KMS-11 (cell line): ENCODE results near the gene CYGB.

Experiments used
- H2AFZ ChIP-seq: fragments of 200-600 bp; sonication (generic); 2 replicates; pipeline ENCODE4 v1.6.1; 2016; ENCODE audit warnings: antibody characterized with exemption, mixed run types, low read depth
- H3K27ac ChIP-seq: fragments of 200-600 bp; sonication (generic); 2 replicates; pipeline ENCODE4 v1.6.1; 2016; ENCODE audit warnings: mild to moderate bottlenecking, mixed run types
- H3K27me3 ChIP-seq: fragments of 200-600 bp; sonication (generic); 2 replicates; pipeline ENCODE4 v1.6.1; 2017; ENCODE audit warnings: mild to moderate bottlenecking, low read depth, mixed run types, moderate library complexity; ENCODE audit not compliant: insufficient read depth
- H3K36me3 ChIP-seq: fragments of 200-600 bp; sonication (generic); 2 replicates; pipeline ENCODE4 v1.6.1; 2017; ENCODE audit warnings: mild to moderate bottlenecking, mixed run types; ENCODE audit not compliant: insufficient read depth
- H3K4me1 ChIP-seq: fragments of 200-600 bp; sonication (generic); 2 replicates; pipeline ENCODE4 v1.6.1; 2016; ENCODE audit warnings: mild to moderate bottlenecking, low read depth, mixed run types; ENCODE audit not compliant: poor library complexity, severe bottlenecking
- H3K4me2 ChIP-seq: fragments of 200-600 bp; sonication (generic); 2 replicates; pipeline ENCODE4 v1.7.0; 2016; ENCODE audit warnings: mild to moderate bottlenecking, mixed run types
- H3K4me3 ChIP-seq: fragments of 200-600 bp; sonication (generic); IDR thresholded peaks from 2 replicates; pipeline ENCODE4 v1.6.1; 2017; ENCODE audit warnings: low read depth, low read length, mixed read lengths; ENCODE audit not compliant: insufficient read depth
- H3K79me2 ChIP-seq: fragments of 200-600 bp; sonication (generic); 2 replicates; pipeline ENCODE4 v1.6.1; 2016; ENCODE audit warnings: low read depth, mixed run types; ENCODE audit not compliant: insufficient read depth
- H3K9ac ChIP-seq: fragments of 200-600 bp; sonication (generic); 2 replicates; pipeline ENCODE4 v1.6.1; 2016; ENCODE audit warnings: mild to moderate bottlenecking, mixed run types
- H4K20me1 ChIP-seq: fragments of 200-600 bp; sonication (generic); 2 replicates; pipeline ENCODE4 v1.6.1; 2016; ENCODE audit warnings: mild to moderate bottlenecking, mixed run types; ENCODE audit not compliant: insufficient read depth
- CTCF ChIP-seq: fragments of 200-600 bp; sonication (generic); conservative IDR thresholded peaks from 2 replicates; pipeline ENCODE4 v1.6.1; 2017; ENCODE audit warnings: low read depth, mild to moderate bottlenecking, antibody characterized with exemption, low read length, moderate library complexity, mixed read lengths

Gene CYGB

GRCh38 chr17:76498876-76499251 lies 38.6 kb downstream of the CYGB start:
- no peaks in the 10 kb centered on the region for H3K36me3 ChIP-seq
- H3K27me3 ChIP-seq = no peaks in the 10 kb centered on the region
- peaks cover 81% of the 10 kb centered on the region for H3K4me1 ChIP-seq
- H3K4me3 ChIP-seq = no peak overlapping the region
- peak overlapping the region; percentile 88; the same call in 1 of the 2 replicates for H3K4me2 ChIP-seq
- peak overlapping the region; percentile 12; the same call in 1 of the 2 replicates for H3K27ac ChIP-seq
- no peak overlapping the region for H2AFZ ChIP-seq
- no peaks in the 10 kb centered on the region for H4K20me1 ChIP-seq
- H3K79me2 ChIP-seq = peaks cover 59% of the 10 kb centered on the region; the same call in 1 of the 2 replicates
- no peak for TF ChIP-seq CTCF
- peak overlapping the region; percentile 2; the same call in 1 of the 2 replicates for H3K9ac ChIP-seq

- peak overlapping the region; percentile 12; the same call in 1 of the 2 replicates for H3K9ac ChIP-seq
- H3K4me2 ChIP-seq = peak overlapping the region; percentile 26; the same call in 1 of the 2 replicates
- no peaks in the 10 kb centered on the region for H3K36me3 ChIP-seq
- no peak overlapping the region for H3K4me3 ChIP-seq
- H4K20me1 ChIP-seq = no peaks in the 10 kb centered on the region
- peaks cover 87% of the 10 kb centered on the region for H3K4me1 ChIP-seq
- no peak overlapping the region for H2AFZ ChIP-seq
- no peaks in the 10 kb centered on the region for H3K27me3 ChIP-seq
- H3K27ac ChIP-seq = peak overlapping the region; percentile 49
- TF ChIP-seq CTCF = no peak
- H3K79me2 ChIP-seq = peaks cover 59% of the 10 kb centered on the region; the same call in 1 of the 2 replicates
Measured at GRCh38 chr17:76497979-76498875, 39.3 kb downstream of the CYGB start.

- Histone ChIP-seq H3K79me2 (peaks cover 59% of the 10 kb centered on the region; the same call in 1 of the 2 replicates), H3K27me3 (no peaks in the 10 kb centered on the region), H3K36me3 (no peaks in the 10 kb centered on the region), H3K9ac (no peak overlapping the region), H3K4me2 (peak overlapping the region; percentile 26; the same call in 1 of the 2 replicates), H3K27ac (peak overlapping the region; percentile 49; the same call in 1 of the 2 replicates), H3K4me3 (no peak overlapping the region), H2AFZ (no peak overlapping the region), H3K4me1 (peaks cover 87% of the 10 kb centered on the region), H4K20me1 (no peaks in the 10 kb centered on the region)
- TF ChIP-seq CTCF = no peak
Measured at GRCh38 chr17:76497699-76497978, 39.9 kb downstream of the CYGB start.

- Histone ChIP-seq H3K4me3 (no peak overlapping the region), H3K9ac (no peak overlapping the region), H3K36me3 (no peaks in the 10 kb centered on the region), H3K4me1 (peaks cover 87% of the 10 kb centered on the region), H4K20me1 (no peaks in the 10 kb centered on the region), H2AFZ (no peak overlapping the region), H3K27ac (no peak overlapping the region), H3K27me3 (no peaks in the 10 kb centered on the region), H3K79me2 (peaks cover 59% of the 10 kb centered on the region; the same call in 1 of the 2 replicates), H3K4me2 (no peak overlapping the region)
- no peak for TF ChIP-seq CTCF
Measured at GRCh38 chr17:76496464-76496863, 41.0 kb downstream of the CYGB start.
